ENCODE measurements around the gene GID4. TPM values are rescaled to one million over a fixed set of nuclear protein-coding genes. Genes with fewer than 3 reads are reported as not detected.

The GID4 gene
- total and polyA plus RNA-seq, 9 donors, result 6.0 to 14.4 (median 11.2) TPM

GRCh38 chr17:18011286-18011685 lies 27.9 kb upstream of the GID4 start:
- intact Hi-C loops (cut with DNase I), result loop anchor here in 1 of 4 donors (10.0 kb wide), 1 partner anchor 136 kb away; no protein-coding TSS in a partner anchor
- DNase-seq, result no peak
- no peak overlapping the region for H3K4me3 ChIP-seq
- 95 to 100% (median 96%) methylated on average over 5 of the region's 5 CpGs for WGBS, 3 donors
- no peaks in the 10 kb centered on the region for H3K9me3 ChIP-seq
- H3K36me3 ChIP-seq, result no peaks in the 10 kb centered on the region
- TF ChIP-seq CTCF (IDR thresholded peaks at IDR 0.05) (no peak), EP300 (IDR thresholded peaks at IDR 0.05) (no peak)
- H3K27ac ChIP-seq, result no peak overlapping the region
- H3K4me1 ChIP-seq (ENCODE audit: insufficient read depth), result no peaks in the 10 kb centered on the region
- H3K27me3 ChIP-seq, result no peaks in the 10 kb centered on the region

- intact Hi-C loops (cut with DNase I), result loop anchor here in 1 of 4 donors (10.0 kb wide), 1 partner anchor 139 kb away; no protein-coding TSS in a partner anchor
- WGBS, 3 donors, result 94 to 98% (median 97%) methylated on average over 6 of the region's 6 CpGs
- TF ChIP-seq POLR2A (IDR thresholded peaks at IDR 0.05), result no peak
- TF ChIP-seq EP300 (IDR thresholded peaks at IDR 0.05), result no peak
- no peak for TF ChIP-seq CTCF (IDR thresholded peaks at IDR 0.05)
These were observed 25.2 kb upstream of the GID4 start for GRCh38 chr17:18014006-18014405.

GRCh38 chr17:18015593-18015992 lies 23.6 kb upstream of the GID4 start:
- no peaks in the 10 kb centered on the region for H3K36me3 ChIP-seq
- WGBS, 3 donors, result 93 to 100% (median 97%) methylated on average over 5 of the region's 5 CpGs
- no peaks in the 10 kb centered on the region for H3K9me3 ChIP-seq
- intact Hi-C loops (cut with DNase I), result loop anchor here in 1 of 4 donors (10.0 kb wide), 1 partner anchor 141 kb away; no protein-coding TSS in a partner anchor
- DNase-seq, result no peak
- peaks cover 5% of the 10 kb centered on the region for H3K4me1 ChIP-seq (ENCODE audit: insufficient read depth)
- H3K27ac ChIP-seq, result no peak overlapping the region
- H3K4me3 ChIP-seq, result no peak overlapping the region
- TF ChIP-seq POLR2A (IDR thresholded peaks at IDR 0.05) (no peak), CTCF (IDR thresholded peaks at IDR 0.05) (no peak), EP300 (IDR thresholded peaks at IDR 0.05) (no peak)
- H3K27me3 ChIP-seq, result no peaks in the 10 kb centered on the region

More at GRCh38 chr17:18014006-18014405, 25.2 kb upstream of the GID4 start:
- no peak overlapping the region for H3K27ac ChIP-seq
- H3K9me3 ChIP-seq, result no peaks in the 10 kb centered on the region
- peaks cover 5% of the 10 kb centered on the region for H3K4me1 ChIP-seq (ENCODE audit: insufficient read depth)
- no peaks in the 10 kb centered on the region for H3K27me3 ChIP-seq
- no peak for DNase-seq
- no peaks in the 10 kb centered on the region for H3K36me3 ChIP-seq
- no peak overlapping the region for H3K4me3 ChIP-seq

- Histone ChIP-seq H3K4me1 (ENCODE audit: insufficient read depth) (peaks cover 5% of the 10 kb centered on the region), H3K36me3 (no peaks in the 10 kb centered on the region)
- 88 to 98% (median 88%) methylated on average over 12 of the region's 12 CpGs for WGBS, 3 donors
These were observed 22.8 kb upstream of the GID4 start for GRCh38 chr17:18016426-18016825.

More at GRCh38 chr17:18016426-18016825, 22.8 kb upstream of the GID4 start:
- DNase-seq, result no peak
- intact Hi-C loops (cut with DNase I), result loop anchor here in 1 of 4 donors (10.0 kb wide), 1 partner anchor 142 kb away; no protein-coding TSS in a partner anchor
- no peak overlapping the region for H3K27ac ChIP-seq
- H3K4me3 ChIP-seq, result no peak overlapping the region
- TF ChIP-seq EP300 (IDR thresholded peaks at IDR 0.05) (no peak), POLR2A (IDR thresholded peaks at IDR 0.05) (no peak), CTCF (IDR thresholded peaks at IDR 0.05) (no peak)
- no peaks in the 10 kb centered on the region for H3K9me3 ChIP-seq
- no peaks in the 10 kb centered on the region for H3K27me3 ChIP-seq
